ENCODE results near the gene NT5C3A.
"Not testable (repeated sequence)": the region's sequence is repeated elsewhere in the genome, so short reads cannot be mapped to it uniquely, and the experiment has no call there.

Gene NT5C3A

GRCh38 chr7:33101906-33102305 is 39.3 kb upstream of the NT5C3A start:
- H3F3A ChIP-seq (ENCODE audit: low read depth) = no peaks in the 10 kb centered on the region
- no peak overlapping the region for H3K4me2 ChIP-seq (ENCODE audit: low read depth, low read length, poor library complexity, severe bottlenecking)
- no peak overlapping the region for H2AFZ ChIP-seq (ENCODE audit: low read length)
- no peaks in the 10 kb centered on the region for H3K27me3 ChIP-seq (ENCODE audit: insufficient read depth, low read length, poor library complexity, severe bottlenecking)
- no peak overlapping the region for H3K9ac ChIP-seq (ENCODE audit: low read depth, low read length, poor library complexity, severe bottlenecking)
- no peak overlapping the region for H3K4me3 ChIP-seq (ENCODE audit: low read length, poor library complexity, severe bottlenecking)
- H3K36me3 ChIP-seq (ENCODE audit: insufficient read depth, low read length) = peaks cover 61% of the 10 kb centered on the region; the same call in 1 of the 2 replicates
- peaks cover 29% of the 10 kb centered on the region for H4K20me1 ChIP-seq (ENCODE audit: insufficient read depth, low read length, poor library complexity, severe bottlenecking)
- TF ChIP-seq EZH2phosphoT487 (IDR thresholded peaks at IDR 0.05; ENCODE audit: borderline replicate concordance) (no peak), CTCF (conservative IDR thresholded peaks at IDR 0.05; ENCODE audit: low read length) (no peak)
- no peaks in the 10 kb centered on the region for H3K9me2 ChIP-seq (replicated peaks; ENCODE audit: low read depth, low read length)
- H3K79me2 ChIP-seq (ENCODE audit: insufficient read depth, low read length) = peaks cover 53% of the 10 kb centered on the region
- H3K4me1 ChIP-seq (ENCODE audit: insufficient read depth, low read length, poor library complexity, severe bottlenecking) = peaks cover 14% of the 10 kb centered on the region
- no peaks in the 10 kb centered on the region for H3K9me3 ChIP-seq (ENCODE audit: insufficient read depth, low read depth, low read length)

- peaks cover 4% of the 10 kb centered on the region for H3K4me1 ChIP-seq (ENCODE audit: insufficient read depth, low read length, poor library complexity, severe bottlenecking)
These were observed 38.2 kb upstream of the NT5C3A start for GRCh38 chr7:33100770-33101169.

GRCh38 chr7:33099154-33099940 is 36.8 kb upstream of the NT5C3A start:
- Histone ChIP-seq H3K79me2 (ENCODE audit: insufficient read depth, low read length) (peaks cover 29% of the 10 kb centered on the region; the same call in 1 of the 2 replicates), H3F3A (ENCODE audit: low read depth) (no peaks in the 10 kb centered on the region), H3K4me1 (ENCODE audit: insufficient read depth, low read length, poor library complexity, severe bottlenecking) (no peaks in the 10 kb centered on the region), H3K9me2 (replicated peaks; ENCODE audit: low read depth, low read length) (no peaks in the 10 kb centered on the region), H2AFZ (ENCODE audit: low read length) (no peak overlapping the region), H3K27me3 (ENCODE audit: insufficient read depth, low read length, poor library complexity, severe bottlenecking) (no peaks in the 10 kb centered on the region), H3K9me3 (ENCODE audit: insufficient read depth, low read depth, low read length) (no peaks in the 10 kb centered on the region), H3K4me3 (ENCODE audit: low read length, poor library complexity, severe bottlenecking) (no peak overlapping the region), H3K4me2 (ENCODE audit: low read depth, low read length, poor library complexity, severe bottlenecking) (no peak overlapping the region), H3K36me3 (ENCODE audit: insufficient read depth, low read length) (peaks cover 80% of the 10 kb centered on the region), H3K9ac (ENCODE audit: low read depth, low read length, poor library complexity, severe bottlenecking) (no peak overlapping the region), H4K20me1 (ENCODE audit: insufficient read depth, low read length, poor library complexity, severe bottlenecking) (peaks cover 9% of the 10 kb centered on the region)
- TF ChIP-seq CTCF (conservative IDR thresholded peaks at IDR 0.05; ENCODE audit: low read length) (no peak), EZH2phosphoT487 (IDR thresholded peaks at IDR 0.05; ENCODE audit: borderline replicate concordance) (no peak)

More at GRCh38 chr7:33100770-33101169, 38.2 kb upstream of the NT5C3A start:
- Histone ChIP-seq H3K4me3 (ENCODE audit: low read length, poor library complexity, severe bottlenecking) (no peak overlapping the region), H3F3A (ENCODE audit: low read depth) (no peaks in the 10 kb centered on the region), H2AFZ (ENCODE audit: low read length) (no peak overlapping the region), H3K9me2 (replicated peaks; ENCODE audit: low read depth, low read length) (no peaks in the 10 kb centered on the region), H3K4me2 (ENCODE audit: low read depth, low read length, poor library complexity, severe bottlenecking) (no peak overlapping the region), H4K20me1 (ENCODE audit: insufficient read depth, low read length, poor library complexity, severe bottlenecking) (peaks cover 20% of the 10 kb centered on the region), H3K27me3 (ENCODE audit: insufficient read depth, low read length, poor library complexity, severe bottlenecking) (no peaks in the 10 kb centered on the region), H3K9me3 (ENCODE audit: insufficient read depth, low read depth, low read length) (no peaks in the 10 kb centered on the region), H3K79me2 (ENCODE audit: insufficient read depth, low read length) (peaks cover 42% of the 10 kb centered on the region), H3K36me3 (ENCODE audit: insufficient read depth, low read length) (peaks cover 72% of the 10 kb centered on the region; the same call in 1 of the 2 replicates), H3K9ac (ENCODE audit: low read depth, low read length, poor library complexity, severe bottlenecking) (no peak overlapping the region)
- TF ChIP-seq CTCF (conservative IDR thresholded peaks at IDR 0.05; ENCODE audit: low read length) (no peak), EZH2phosphoT487 (IDR thresholded peaks at IDR 0.05; ENCODE audit: borderline replicate concordance) (no peak)

- H3K4me1 ChIP-seq (ENCODE audit: insufficient read depth, low read length, poor library complexity, severe bottlenecking); H3K9me2 ChIP-seq (replicated peaks; ENCODE audit: low read depth, low read length): not testable (repeated sequence)
These were observed 32.2 kb upstream of the NT5C3A start for GRCh38 chr7:33094745-33095275.

More at GRCh38 chr7:33094745-33095275, 32.2 kb upstream of the NT5C3A start:
- H3F3A ChIP-seq (ENCODE audit: low read depth); H3K9ac ChIP-seq (ENCODE audit: low read depth, low read length, poor library complexity, severe bottlenecking); H3K27me3 ChIP-seq (ENCODE audit: insufficient read depth, low read length, poor library complexity, severe bottlenecking); H2AFZ ChIP-seq (ENCODE audit: low read length); H3K4me2 ChIP-seq (ENCODE audit: low read depth, low read length, poor library complexity, severe bottlenecking); H3K9me3 ChIP-seq (ENCODE audit: insufficient read depth, low read depth, low read length); H4K20me1 ChIP-seq (ENCODE audit: insufficient read depth, low read length, poor library complexity, severe bottlenecking); H3K4me3 ChIP-seq (ENCODE audit: low read length, poor library complexity, severe bottlenecking); H3K79me2 ChIP-seq (ENCODE audit: insufficient read depth, low read length): not testable (repeated sequence)
- H3K36me3 ChIP-seq (ENCODE audit: insufficient read depth, low read length) = peaks cover 56% of the 10 kb centered on the region
